H1 (cell line): ENCODE measurements around the gene RGS7BP.

Source experiments
- CTCF ChIP-seq, 3 experiments: IDR thresholded peaks; 1 replicate in 2 of 3; 2 replicates in 1 of 3; pipeline versions ENCODE4 v1.5.1 to v1.6.1; 2011; ENCODE audit warnings: low read length in 3 of 3, mild to moderate bottlenecking in 3 of 3, inconsistent platforms in 2 of 3, low read depth in 1 of 3, moderate library complexity in 1 of 3; ENCODE audit not compliant: insufficient read depth in 1 of 3; ENCODE audit errors: control extremely low read depth in 1 of 3
- E2F6 ChIP-seq: IDR thresholded peaks from 2 replicates; pipeline ENCODE4 v1.6.1; 2012; ENCODE audit warnings: inconsistent platforms
- GABPA ChIP-seq: IDR thresholded peaks from 2 replicates; pipeline ENCODE4 v1.6.1; 2011; ENCODE audit warnings: mild to moderate bottlenecking, low read length, moderate library complexity, borderline replicate concordance; ENCODE audit not compliant: insufficient read depth
- JUN ChIP-seq: IDR thresholded peaks from 2 replicates; pipeline ENCODE4 v1.6.1; 2011; ENCODE audit warnings: low read depth, mild to moderate bottlenecking, improper control_type of control experiment, low read length
- NRF1 ChIP-seq: IDR thresholded peaks from 2 replicates; pipeline ENCODE4 v1.6.1; 2011; ENCODE audit warnings: mild to moderate bottlenecking, low read depth, low read length, improper control_type of control experiment
- POLR2A ChIP-seq, 2 experiments: IDR thresholded peaks; 1 replicate in 1 of 2; 2 replicates in 1 of 2; pipeline ENCODE4 v1.6.1; 2011; ENCODE audit warnings: low read depth in 2 of 2, low read length in 2 of 2, mild to moderate bottlenecking in 2 of 2; ENCODE audit errors: control extremely low read depth in 1 of 2
- RAD21 ChIP-seq, 2 experiments: IDR thresholded peaks in 1 of 2; conservative IDR thresholded peaks in 1 of 2; 2 replicates each; pipeline ENCODE4 v1.6.1; 2011; ENCODE audit warnings: low read depth in 2 of 2, low read length in 2 of 2, improper control_type of control experiment in 1 of 2, inconsistent platforms in 1 of 2, mild to moderate bottlenecking in 1 of 2, moderate library complexity in 1 of 2
- SAP30 ChIP-seq: fragments of 300-600 bp; sonication (generic); IDR thresholded peaks from 2 replicates; pipeline ENCODE4 v1.7.1; 2012; ENCODE audit warnings: low read length, moderate library complexity, mild to moderate bottlenecking, inconsistent platforms; ENCODE audit not compliant: insufficient read depth, insufficient replicate concordance
- SIN3A ChIP-seq, 2 experiments: IDR thresholded peaks in 1 of 2; conservative IDR thresholded peaks in 1 of 2; 2 replicates each; pipeline ENCODE4 v1.6.1; 2011 to 2012; ENCODE audit warnings: low read length in 2 of 2, improper control_type of control experiment in 1 of 2, low read depth in 1 of 2, mild to moderate bottlenecking in 1 of 2
- TEAD4 ChIP-seq: IDR thresholded peaks from 2 replicates; pipeline ENCODE4 v1.6.1; 2012; ENCODE audit warnings: low read depth, low read length, inconsistent platforms, mixed read lengths
- USF2 ChIP-seq: IDR thresholded peaks from 2 replicates; pipeline ENCODE4 v1.6.1; 2011; ENCODE audit warnings: low read length, improper control_type of control experiment

GRCh38 chr5:64462391-64462790, 43.4 kb upstream of the RGS7BP start:
- no peak for TF ChIP-seq JUN
- TF ChIP-seq TEAD4: no peak
- TF ChIP-seq CTCF (IDR thresholded peaks at IDR 0.05; ENCODE audit: control extremely low read depth in 1 of 3, insufficient read depth in 1 of 3, low read depth in 1 of 3, low read length in 3 of 3): no peak
- no peak for TF ChIP-seq POLR2A (IDR thresholded peaks at IDR 0.05; ENCODE audit: control extremely low read depth in 1 of 2, low read depth in 2 of 2, low read length in 2 of 2)
- no peak for TF ChIP-seq GABPA
- no peak for TF ChIP-seq E2F6
- TF ChIP-seq NRF1: no peak
- TF ChIP-seq SAP30: no peak
- no peak for TF ChIP-seq USF2
- TF ChIP-seq SIN3A (conservative IDR thresholded peaks at IDR 0.05 in 1 of 2, IDR thresholded peaks at IDR 0.05 in 1 of 2; ENCODE audit: low read depth in 1 of 2, low read length in 2 of 2): no peak
- TF ChIP-seq RAD21 (IDR thresholded peaks at IDR 0.05 in 1 of 2, conservative IDR thresholded peaks at IDR 0.05 in 1 of 2; ENCODE audit: low read depth in 2 of 2, low read length in 2 of 2): no peak
